GM21825 (cell line): ENCODE measurements around the gene RPL18A.

Source experiments
- ATAC-seq: cut with Tn5 transposase; IDR thresholded peaks from one replicate; pipeline ENCODE4 v1.9.1; 2021; ENCODE audit warnings: mild to moderate bottlenecking, moderate library complexity; ENCODE audit not compliant: unreplicated experiment

RPL18A gene

GRCh38 chr19:17908244-17908643, 48.5 kb downstream of the RPL18A start:
- ATAC-seq = no peak

DNA sequence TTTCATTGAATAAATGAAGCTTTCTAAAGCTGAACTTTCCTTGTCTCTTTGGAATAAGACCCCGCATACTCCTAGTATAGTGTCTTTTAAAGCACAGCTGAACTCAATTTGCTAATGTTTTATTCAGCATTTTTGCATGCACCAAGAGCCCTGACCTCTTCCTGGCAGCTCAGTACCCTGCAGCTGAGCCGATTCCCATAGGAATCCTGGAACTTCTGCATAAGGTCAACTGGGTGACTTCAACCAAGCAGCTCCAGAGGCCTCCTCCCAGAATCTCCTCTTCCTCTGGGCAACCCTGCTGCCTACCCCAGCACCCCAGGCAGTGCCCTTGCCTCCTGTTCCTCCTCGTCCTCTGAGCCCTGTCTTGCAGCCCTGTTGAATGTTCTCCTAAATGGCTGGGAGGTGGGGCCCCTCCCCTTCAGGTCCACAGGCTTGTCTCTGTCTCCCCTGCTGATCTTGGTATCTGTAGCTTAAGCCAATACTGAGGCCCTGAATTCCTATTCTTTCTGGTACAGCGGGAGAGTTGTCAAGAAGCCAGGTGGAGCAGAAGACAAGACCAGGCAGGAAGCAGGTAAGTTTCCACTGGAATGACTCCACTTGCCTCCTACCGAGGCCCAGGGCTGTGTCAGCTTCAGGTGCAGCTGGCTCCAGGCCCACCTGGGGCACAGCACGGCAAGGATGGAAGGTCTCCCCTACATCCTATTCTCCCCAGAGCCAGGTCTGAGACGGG, 49.5 kb downstream of the RPL18A start:
- no peak for ATAC-seq

DNA sequence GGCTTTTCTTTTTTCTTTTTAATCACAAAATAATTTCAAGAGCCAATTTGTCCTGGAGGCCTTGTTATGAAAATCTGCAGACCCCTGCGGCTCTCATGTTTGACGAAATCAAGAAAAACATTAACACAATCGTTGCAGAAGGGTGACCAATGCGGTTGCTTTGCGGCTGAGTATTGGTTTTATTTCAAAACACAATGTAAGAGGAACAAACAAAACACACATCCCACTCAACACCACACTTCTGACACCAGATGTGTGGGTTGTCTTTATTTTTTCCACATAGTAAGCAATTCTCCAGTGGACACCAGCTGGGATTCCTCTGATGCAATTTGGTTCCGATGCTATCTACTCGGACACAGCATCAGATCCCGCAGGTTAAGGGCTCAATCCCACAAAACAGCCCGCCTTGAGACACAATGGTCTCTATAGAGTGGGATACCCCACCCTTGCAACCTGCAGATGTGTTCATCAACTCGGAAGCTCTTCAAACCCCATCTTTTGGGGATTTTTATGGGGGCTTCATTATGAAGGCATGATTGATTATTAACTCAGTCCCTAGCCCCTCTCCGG, 51.2 kb downstream of the RPL18A start:
- ATAC-seq = no peak
